ENCODE measurements around the gene ZNF385A.

Gene ZNF385A

GRCh38 chr12:54412348-54412747, 27.8 kb upstream of the ZNF385A start:
- TF ChIP-seq CTCF (IDR thresholded peaks at IDR 0.05; ENCODE audit: low read depth, low read length, poor library complexity, severe bottlenecking), result no peak
- TF ChIP-seq EZH2phosphoT487 (IDR thresholded peaks at IDR 0.05; ENCODE audit: borderline replicate concordance, low read length), result no peak
- H3K27me3 ChIP-seq (ENCODE audit: control insufficient read depth, low read length), result peaks cover 21% of the 10 kb centered on the region
- H3K4me2 ChIP-seq (ENCODE audit: low read length), result no peak overlapping the region
- H4K20me1 ChIP-seq (ENCODE audit: control insufficient read depth, insufficient read depth, low read depth, low read length), result no peaks in the 10 kb centered on the region
- H3K4me1 ChIP-seq (ENCODE audit: control insufficient read depth, low read length), result peaks cover 21% of the 10 kb centered on the region
- no peaks in the 10 kb centered on the region for H3K9me2 ChIP-seq (replicated peaks; ENCODE audit: control insufficient read depth, low read length)
- no peaks in the 10 kb centered on the region for H3K79me2 ChIP-seq (ENCODE audit: control insufficient read depth, low read length)
- H3F3A ChIP-seq (ENCODE audit: control insufficient read depth, insufficient read depth), result no peaks in the 10 kb centered on the region
- no peak overlapping the region for H3K4me3 ChIP-seq (ENCODE audit: low read length)
- H3K36me3 ChIP-seq (ENCODE audit: control insufficient read depth, low read length), result no peaks in the 10 kb centered on the region
- H3K9me3 ChIP-seq (ENCODE audit: control insufficient read depth, insufficient read depth, low read length), result no peaks in the 10 kb centered on the region
- no peak overlapping the region for H3K27ac ChIP-seq (ENCODE audit: low read depth, low read length)

- Histone ChIP-seq H4K20me1 (ENCODE audit: control insufficient read depth, insufficient read depth, low read depth, low read length) (no peaks in the 10 kb centered on the region), H3K79me2 (ENCODE audit: control insufficient read depth, low read length) (no peaks in the 10 kb centered on the region), H3K36me3 (ENCODE audit: control insufficient read depth, low read length) (no peaks in the 10 kb centered on the region), H3K4me3 (ENCODE audit: low read length) (no peak overlapping the region), H3K27ac (ENCODE audit: low read depth, low read length) (no peak overlapping the region), H3K9me3 (ENCODE audit: control insufficient read depth, insufficient read depth, low read length) (no peaks in the 10 kb centered on the region), H3K27me3 (ENCODE audit: control insufficient read depth, low read length) (peaks cover 18% of the 10 kb centered on the region), H3K9me2 (replicated peaks; ENCODE audit: control insufficient read depth, low read length) (no peaks in the 10 kb centered on the region), H3F3A (ENCODE audit: control insufficient read depth, insufficient read depth) (no peaks in the 10 kb centered on the region), H3K4me1 (ENCODE audit: control insufficient read depth, low read length) (peaks cover 21% of the 10 kb centered on the region), H3K4me2 (ENCODE audit: low read length) (no peak overlapping the region)
- TF ChIP-seq EZH2phosphoT487 (IDR thresholded peaks at IDR 0.05; ENCODE audit: borderline replicate concordance, low read length) (no peak), CTCF (IDR thresholded peaks at IDR 0.05; ENCODE audit: low read depth, low read length, poor library complexity, severe bottlenecking) (no peak)
Measured at GRCh38 chr12:54411391-54412241, 27.1 kb upstream of the ZNF385A start.

GRCh38 chr12:54409267-54409666, 24.7 kb upstream of the ZNF385A start:
- Histone ChIP-seq H3K27ac (ENCODE audit: low read depth, low read length) (no peak overlapping the region), H3F3A (ENCODE audit: control insufficient read depth, insufficient read depth) (no peaks in the 10 kb centered on the region), H3K9me2 (replicated peaks; ENCODE audit: control insufficient read depth, low read length) (no peaks in the 10 kb centered on the region), H3K36me3 (ENCODE audit: control insufficient read depth, low read length) (no peaks in the 10 kb centered on the region), H3K4me2 (ENCODE audit: low read length) (no peak overlapping the region), H3K79me2 (ENCODE audit: control insufficient read depth, low read length) (no peaks in the 10 kb centered on the region), H3K4me3 (ENCODE audit: low read length) (no peak overlapping the region), H3K9me3 (ENCODE audit: control insufficient read depth, insufficient read depth, low read length) (no peaks in the 10 kb centered on the region), H4K20me1 (ENCODE audit: control insufficient read depth, insufficient read depth, low read depth, low read length) (no peaks in the 10 kb centered on the region), H3K4me1 (ENCODE audit: control insufficient read depth, low read length) (peaks cover 21% of the 10 kb centered on the region), H3K27me3 (ENCODE audit: control insufficient read depth, low read length) (peaks cover 13% of the 10 kb centered on the region)
- TF ChIP-seq CTCF (IDR thresholded peaks at IDR 0.05; ENCODE audit: low read depth, low read length, poor library complexity, severe bottlenecking), result no peak
- TF ChIP-seq EZH2phosphoT487 (IDR thresholded peaks at IDR 0.05; ENCODE audit: borderline replicate concordance, low read length), result no peak

All from DOHH2 (cell line).